Stimulated activated CD8-positive, alpha-beta memory T cell treated with anti-CD3 and anti-CD28 coated beads, Interleukin-4, amount 100 ng/mL, for 24 hours (primary cell): ENCODE results near the gene POLR3C.
"Not testable (repeated sequence)": the region's sequence is repeated elsewhere in the genome, so short reads cannot be mapped to it uniquely, and the experiment has no call there.

Source experiments
- DNase-seq: peaks from one replicate; pipeline ENCODE4 v3.0.0-alpha.2; 2020; ENCODE audit warnings: low read depth

POLR3C gene, protein sequence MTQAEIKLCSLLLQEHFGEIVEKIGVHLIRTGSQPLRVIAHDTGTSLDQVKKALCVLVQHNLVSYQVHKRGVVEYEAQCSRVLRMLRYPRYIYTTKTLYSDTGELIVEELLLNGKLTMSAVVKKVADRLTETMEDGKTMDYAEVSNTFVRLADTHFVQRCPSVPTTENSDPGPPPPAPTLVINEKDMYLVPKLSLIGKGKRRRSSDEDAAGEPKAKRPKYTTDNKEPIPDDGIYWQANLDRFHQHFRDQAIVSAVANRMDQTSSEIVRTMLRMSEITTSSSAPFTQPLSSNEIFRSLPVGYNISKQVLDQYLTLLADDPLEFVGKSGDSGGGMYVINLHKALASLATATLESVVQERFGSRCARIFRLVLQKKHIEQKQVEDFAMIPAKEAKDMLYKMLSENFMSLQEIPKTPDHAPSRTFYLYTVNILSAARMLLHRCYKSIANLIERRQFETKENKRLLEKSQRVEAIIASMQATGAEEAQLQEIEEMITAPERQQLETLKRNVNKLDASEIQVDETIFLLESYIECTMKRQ

GRCh38 chr1:145823565-145824498, at the start of gene POLR3C, which contains the start of gene RNF115:
Gene POLR3C (plus strand): TSS chr1:145824200. CDS start chr1:145825777, 1,577 bp downstream.
Gene RNF115 (minus strand): TSS chr1:145824095. CDS start chr1:145823873, 222 bp downstream.
- DNase-seq: peak; percentile 80

GRCh38 chr1:145777357-145778145, 46.4 kb upstream of the POLR3C start:
- no peak for DNase-seq

- DNase-seq: no peak
Observed at GRCh38 chr1:145778146-145778540, 45.9 kb upstream of the POLR3C start.

GRCh38 chr1:145782272-145783099, 41.5 kb upstream of the POLR3C start:
- no peak for DNase-seq

GRCh38 chr1:145784409-145784808, 39.6 kb upstream of the POLR3C start:
- no peak for DNase-seq

DNA sequence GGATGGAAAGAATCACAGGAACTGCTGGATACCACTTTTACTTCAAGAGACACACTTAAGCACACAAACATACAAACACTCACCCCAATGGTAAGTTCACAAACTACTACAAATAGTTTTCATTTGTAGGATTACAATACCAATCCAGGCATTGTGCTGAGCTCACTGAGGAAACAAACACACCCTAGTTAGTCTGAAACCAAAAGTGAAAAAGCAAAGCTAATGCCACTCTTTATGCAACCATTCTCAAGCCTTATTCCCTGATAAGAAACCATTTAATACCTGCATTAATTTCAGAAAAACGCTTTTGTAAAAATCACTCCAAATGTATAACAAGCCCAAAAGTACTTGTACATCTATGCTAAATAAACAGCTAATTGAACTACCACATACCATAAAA, 38.5 kb upstream of the POLR3C start:
- no peak for DNase-seq

DNA sequence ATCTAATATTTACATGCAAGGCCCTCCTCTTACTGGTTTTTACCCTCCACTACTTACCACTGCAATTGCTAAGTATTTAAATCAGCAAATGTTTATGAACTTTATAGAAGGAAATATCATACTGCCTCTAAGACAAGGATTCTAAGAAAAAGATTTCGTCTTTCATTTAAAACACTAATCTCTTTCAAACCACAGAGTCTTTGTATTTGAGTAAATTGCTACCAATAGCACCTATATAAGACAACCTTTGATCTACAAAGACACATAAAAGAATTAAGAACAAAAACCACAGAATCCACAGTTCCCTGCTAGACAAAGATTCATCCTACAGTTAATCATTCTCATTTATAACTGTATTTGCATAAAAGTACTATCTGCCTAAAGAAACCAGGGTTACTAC, 37.7 kb upstream of the POLR3C start:
- no peak for DNase-seq

DNA sequence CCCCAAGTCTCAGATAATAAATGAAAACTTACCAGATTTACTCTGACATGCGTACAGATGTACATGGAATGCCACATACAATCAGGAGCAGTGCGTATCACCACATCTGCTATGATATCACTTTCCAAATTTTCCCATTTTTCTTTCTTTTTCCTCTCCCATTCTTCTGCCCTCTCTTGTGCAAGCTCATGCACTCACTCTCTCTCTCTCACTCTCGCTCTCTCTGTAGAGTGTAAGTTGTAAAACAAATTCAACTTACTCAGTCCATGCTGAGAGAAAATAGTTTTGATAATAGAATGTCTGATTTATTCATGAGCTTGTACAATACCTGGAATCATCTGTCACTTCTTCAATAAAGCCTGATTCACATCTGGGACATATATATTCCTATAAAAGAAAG, 35.4 kb upstream of the POLR3C start:
- no peak for DNase-seq

- DNase-seq: not testable (repeated sequence)
Observed at GRCh38 chr1:145791860-145792259, 32.1 kb upstream of the POLR3C start.

GRCh38 chr1:145792484-145792883, 31.5 kb upstream of the POLR3C start:
- no peak for DNase-seq

- no peak for DNase-seq
Observed at GRCh38 chr1:145795257-145795881, 28.6 kb upstream of the POLR3C start.

- DNase-seq: no peak
Observed at GRCh38 chr1:145796753-145797152, 27.2 kb upstream of the POLR3C start.

DNA sequence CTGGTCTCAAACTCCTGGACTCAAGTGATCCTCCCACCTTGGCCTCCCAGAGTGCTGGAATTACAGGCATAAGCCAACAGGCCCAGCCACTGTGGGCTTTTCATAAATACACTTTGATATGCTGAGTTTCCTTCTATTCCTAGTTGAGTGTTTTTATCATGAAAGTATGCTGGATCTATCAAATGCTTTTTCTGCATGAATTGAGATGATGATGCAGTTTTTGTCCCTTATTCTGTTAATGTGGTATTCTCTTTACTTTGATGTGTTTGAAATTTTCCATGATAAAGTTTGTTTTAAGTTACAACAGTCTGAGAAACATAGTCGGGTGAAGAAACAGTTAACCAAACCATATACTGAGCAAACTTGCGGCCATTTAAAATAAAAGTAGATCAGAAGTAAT, 24.2 kb upstream of the POLR3C start:
- no peak for DNase-seq

- no peak for DNase-seq
Observed at GRCh38 chr1:145804235-145805045, 19.6 kb upstream of the POLR3C start.

DNA sequence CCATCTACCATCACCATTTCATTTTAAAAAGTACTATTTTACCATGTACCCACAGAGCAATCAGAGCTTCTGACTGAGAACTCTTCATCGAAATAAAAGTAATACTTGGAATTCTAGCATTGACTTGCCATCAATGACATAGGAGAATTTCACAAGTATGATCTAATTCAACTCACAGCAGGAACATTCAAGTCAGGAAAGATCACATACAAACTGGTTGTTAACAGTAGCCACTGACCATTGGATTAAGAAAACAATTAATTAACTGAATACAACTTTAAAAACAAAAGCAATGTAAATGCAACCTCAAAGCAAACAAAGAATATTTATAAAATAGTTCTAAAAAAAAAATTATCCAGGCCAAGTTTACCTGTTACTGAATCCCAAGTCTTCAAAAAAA, 18.9 kb upstream of the POLR3C start:
- no peak for DNase-seq

- DNase-seq: no peak
Observed at GRCh38 chr1:145806408-145806807, 17.6 kb upstream of the POLR3C start.

DNA sequence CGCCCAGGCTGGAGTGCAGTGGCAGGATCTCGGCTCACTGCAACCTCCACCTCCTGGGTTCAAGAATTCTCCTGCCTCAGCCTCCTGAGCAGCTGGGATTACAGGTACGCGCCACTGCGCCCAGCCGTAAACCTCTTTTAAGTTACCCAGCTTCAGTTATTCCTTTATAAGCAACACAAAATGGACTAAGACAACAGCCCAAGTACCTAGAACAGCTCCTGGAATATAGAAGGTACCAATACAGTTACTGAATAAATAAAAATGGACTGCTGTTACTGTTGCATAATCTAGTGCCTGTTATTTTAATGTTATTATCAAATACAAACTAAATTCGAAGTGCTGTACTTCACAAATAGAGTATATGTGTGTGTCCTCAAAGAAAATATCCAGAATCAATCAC, 17.2 kb upstream of the POLR3C start:
- no peak for DNase-seq

- DNase-seq: not testable (repeated sequence)
Observed at GRCh38 chr1:145812977-145813810, 10.8 kb upstream of the POLR3C start.

- DNase-seq: not testable (repeated sequence)
Observed at GRCh38 chr1:145818095-145818494, 5.9 kb upstream of the POLR3C start.
